Liver (tissue), 9 donors: ENCODE results near the gene STUM. TPM values are rescaled to one million over a fixed set of nuclear protein-coding genes. Genes with fewer than 3 reads are reported as not detected.

Experiments
- DNase-seq: peaks from one replicate; pipeline ENCODE4 v3.0.0-alpha.2; 2017; ENCODE audit warnings: low spot score
- H3K27ac ChIP-seq, 2 donors: one replicate each; pipeline ENCODE4 v1.7.0; 2013; ENCODE audit warnings: inconsistent platforms in 2 of 2, low read length in 2 of 2, control low read depth in 1 of 2, low read depth in 1 of 2, mild to moderate bottlenecking in 1 of 2
- H3K27me3 ChIP-seq, 4 donors: one replicate each; pipeline versions ENCODE4 v1.6.1 to v1.7.0; 2013; ENCODE audit warnings: low read length in 3 of 4, inconsistent platforms in 1 of 4, mild to moderate bottlenecking in 1 of 4, moderate library complexity in 1 of 4; ENCODE audit not compliant: control insufficient read depth in 4 of 4, insufficient read depth in 4 of 4
- H3K36me3 ChIP-seq, 4 donors: one replicate each; pipeline versions ENCODE4 v1.6.1 to v1.7.0; 2013; ENCODE audit warnings: low read length in 3 of 4, mild to moderate bottlenecking in 3 of 4, low read depth in 1 of 4, moderate library complexity in 1 of 4; ENCODE audit not compliant: control insufficient read depth in 4 of 4, insufficient read depth in 3 of 4
- H3K4me1 ChIP-seq, 4 donors: one replicate each; pipeline versions ENCODE4 v1.6.1 to v1.7.0; 2013; ENCODE audit warnings: low read length in 3 of 4, mild to moderate bottlenecking in 3 of 4, moderate library complexity in 1 of 4; ENCODE audit not compliant: control insufficient read depth in 4 of 4, insufficient read depth in 4 of 4
- H3K4me3 ChIP-seq, 3 donors: one replicate each; pipeline versions ENCODE4 v1.6.1 to v1.7.0; 2013; ENCODE audit warnings: low read length in 3 of 3, control low read depth in 1 of 3, low read depth in 1 of 3, mild to moderate bottlenecking in 1 of 3
- H3K9ac ChIP-seq, 2 donors: one replicate each; pipeline ENCODE4 v1.7.0; 2013; ENCODE audit warnings: low read length in 2 of 2, mild to moderate bottlenecking in 2 of 2, moderate library complexity in 2 of 2, control low read depth in 1 of 2, low read depth in 1 of 2
- H3K9me3 ChIP-seq, 4 donors: one replicate each; pipeline versions ENCODE4 v1.6.1 to v1.7.0; 2013; ENCODE audit warnings: low read length in 3 of 4; ENCODE audit not compliant: control insufficient read depth in 4 of 4
- ATF3 ChIP-seq: IDR thresholded peaks from 2 replicates; pipeline ENCODE4 v1.6.1; 2016; ENCODE audit warnings: antibody characterized with exemption
- CTCF ChIP-seq: fragments of 150-350 bp; IDR thresholded peaks from 2 replicates; pipeline ENCODE4 v1.5.1; 2017; ENCODE audit warnings: improper control_type of control experiment, low read depth, low read length; ENCODE audit not compliant: missing input control
- EGR1 ChIP-seq, 2 donors: IDR thresholded peaks; 2 replicates each; pipeline ENCODE4 v1.6.1; 2016 to 2018; ENCODE audit warnings: antibody characterized with exemption in 2 of 2, low read depth in 2 of 2
- FOXA1 ChIP-seq: IDR thresholded peaks from 2 replicates; pipeline ENCODE4 v1.6.1; 2016; ENCODE audit warnings: antibody characterized with exemption
- FOXA2 ChIP-seq: IDR thresholded peaks from 2 replicates; pipeline ENCODE4 v1.6.1; 2016; ENCODE audit warnings: antibody characterized with exemption
- HNF4A ChIP-seq, 2 donors: conservative IDR thresholded peaks; 2 replicates each; pipeline ENCODE4 v1.6.1; 2016; ENCODE audit warnings: antibody characterized with exemption in 2 of 2, mild to moderate bottlenecking in 2 of 2
- HNF4G ChIP-seq: IDR thresholded peaks from 2 replicates; pipeline ENCODE4 v1.6.1; 2016; ENCODE audit warnings: antibody characterized with exemption
- JUND ChIP-seq, 2 donors: IDR thresholded peaks; 2 replicates each; pipeline ENCODE4 v1.6.1; 2016; ENCODE audit warnings: antibody characterized with exemption in 2 of 2
- MAX ChIP-seq: IDR thresholded peaks from 2 replicates; pipeline ENCODE4 v1.6.1; 2016; ENCODE audit warnings: antibody characterized with exemption
- RAD21 ChIP-seq, 2 donors: IDR thresholded peaks; 2 replicates each; pipeline ENCODE4 v1.6.1; 2016; ENCODE audit warnings: antibody characterized with exemption in 2 of 2, mild to moderate bottlenecking in 2 of 2
- REST ChIP-seq: IDR thresholded peaks from 2 replicates; pipeline ENCODE4 v1.6.1; 2016; ENCODE audit warnings: antibody characterized with exemption, mild to moderate bottlenecking
- RXRA ChIP-seq, 2 donors: IDR thresholded peaks; 2 replicates each; pipeline ENCODE4 v1.6.1; 2017 to 2018; ENCODE audit warnings: antibody characterized with exemption in 2 of 2, mild to moderate bottlenecking in 1 of 2
- SP1 ChIP-seq: IDR thresholded peaks from 2 replicates; pipeline ENCODE4 v1.6.1; 2018; ENCODE audit warnings: antibody characterized with exemption, mild to moderate bottlenecking
- TAF1 ChIP-seq: conservative IDR thresholded peaks from 2 replicates; pipeline ENCODE4 v1.6.1; 2016; ENCODE audit warnings: antibody characterized with exemption, mild to moderate bottlenecking
- YY1 ChIP-seq: IDR thresholded peaks from 2 replicates; pipeline ENCODE4 v1.6.1; 2016; ENCODE audit warnings: antibody characterized with exemption, mild to moderate bottlenecking
- ZBTB33 ChIP-seq: IDR thresholded peaks from 2 replicates; pipeline ENCODE4 v1.6.1; 2016; ENCODE audit warnings: antibody characterized with exemption
- WGBS: extraction: QIAGEN DNeasy Blood & Tissue Kit; methylation state at CpG from one replicate; pipeline ENCODE4 v1.1.7; 2013; 5-methylcytosine and 5-hydroxymethylcytosine counted together
- polyA plus RNA-seq, 2 donors: library from polyadenylated mRNA; stranded (reverse) in 1 of 2; unstranded in 1 of 2; fragments of 200-250 nt in 1 of 2; fragments of >200 nt in 1 of 2; fragmentation: Nextera tagmentation in 1 of 2; extraction: Ambion mirVana in 1 of 2; gene quantifications; one replicate each; pipeline versions ENCODE4 v1.2.1 to v1.2.3, GENCODE V29; 2013 to 2015
- total RNA-seq, 2 donors: library from RNA; depleted of rRNA; stranded (reverse); fragments of >200 nt; gene quantifications; one replicate each; pipeline ENCODE4 v1.2.3, GENCODE V29; 2014
- donor health status: healthy.
- donor health status: healthy.
- donor health status: healthy.
- donor health status: healthy.
- donor health status: healthy.

STUM gene
- total and polyA plus RNA-seq, 4 donors = 0.03 to 0.14 (median 0.07) TPM

- no peak overlapping the region for H3K27ac ChIP-seq
- H3K4me1 ChIP-seq = peaks cover 0 to 12% (median 10%) of the 10 kb centered on the region in 4 donors
- 85% methylated on average over 4 of the region's 4 CpGs for WGBS
- H3K4me3 ChIP-seq = no peak overlapping the region
- H3K9ac ChIP-seq = no peak overlapping the region
- H3K27me3 ChIP-seq = no peaks in the 10 kb centered on the region
- peaks cover 0 to 2% (median 0%) of the 10 kb centered on the region in 4 donors for H3K9me3 ChIP-seq
- no peaks in the 10 kb centered on the region for H3K36me3 ChIP-seq
- no peak for DNase-seq
- TF ChIP-seq TAF1 = no peak
- TF ChIP-seq YY1 = no peak
- TF ChIP-seq HNF4A (conservative IDR thresholded peaks at IDR 0.05) = no peak
- no peak for TF ChIP-seq MAX
- TF ChIP-seq RXRA (IDR thresholded peaks at IDR 0.05) = no peak
- no peak for TF ChIP-seq ZBTB33
- TF ChIP-seq FOXA1 = no peak
These were observed 51.7 kb downstream of the STUM start for GRCh38 chr1:226600254-226600653.

- TF ChIP-seq SP1 (no peak), CTCF (no peak), ATF3 (no peak), REST (no peak), MAX (no peak), TAF1 (no peak), RAD21 (IDR thresholded peaks at IDR 0.05) (no peak), FOXA1 (no peak), RXRA (IDR thresholded peaks at IDR 0.05) (no peak), EGR1 (IDR thresholded peaks at IDR 0.05; ENCODE audit: low read depth in 2 of 2) (no peak), HNF4G (no peak), HNF4A (conservative IDR thresholded peaks at IDR 0.05) (no peak), FOXA2 (no peak), YY1 (no peak), JUND (IDR thresholded peaks at IDR 0.05) (no peak), ZBTB33 (no peak)
- H3K9ac ChIP-seq = no peak overlapping the region
- H3K27ac ChIP-seq = no peak overlapping the region
- H3K4me1 ChIP-seq = peaks cover 0 to 12% (median 10%) of the 10 kb centered on the region in 4 donors
- WGBS = 98% methylated on average over 9 of the region's 9 CpGs
- no peak overlapping the region for H3K4me3 ChIP-seq
- DNase-seq = no peak
- H3K27me3 ChIP-seq = no peaks in the 10 kb centered on the region
- no peaks in the 10 kb centered on the region for H3K36me3 ChIP-seq
- H3K9me3 ChIP-seq = no peaks in the 10 kb centered on the region
These were observed 52.9 kb downstream of the STUM start for GRCh38 chr1:226601456-226601855.
